Right atrium auricular region (tissue), 2 donors: ENCODE data around the gene IBA57. TPM values are rescaled to one million over a fixed set of nuclear protein-coding genes. Genes with fewer than 3 reads are reported as not detected.

ENCODE experiments used
- DNase-seq: peaks from one replicate; pipeline ENCODE4 v3.0.0-alpha.2; 2019; ENCODE audit warnings: low spot score
- H3K27ac ChIP-seq, 2 donors: fragments of 200-600 bp; sonication (generic); 1 replicate in 1 of 2; 2 replicates in 1 of 2; pipeline ENCODE4 v1.5.1; 2016 to 2019
- H3K27me3 ChIP-seq, 2 donors: fragments of 200-600 bp; sonication (generic); one replicate each; pipeline versions ENCODE4 v1.5.1 to v1.6.0; 2017 to 2019
- H3K36me3 ChIP-seq: fragments of 200-600 bp; sonication (generic); one replicate; pipeline ENCODE4 v1.5.1; 2016
- H3K4me1 ChIP-seq, 2 donors: fragments of 200-600 bp; sonication (generic); one replicate each; pipeline versions ENCODE4 v1.5.1 to v1.6.0; 2017 to 2019
- H3K4me3 ChIP-seq, 2 donors: fragments of 200-600 bp; sonication (generic); 1 replicate in 1 of 2; 2 replicates in 1 of 2; pipeline ENCODE4 v1.5.1; 2017 to 2019; ENCODE audit warnings: mild to moderate bottlenecking in 1 of 2, moderate library complexity in 1 of 2
- H3K9me3 ChIP-seq, 2 donors: fragments of 200-600 bp; sonication (generic); one replicate each; pipeline ENCODE4 v1.5.1; 2019
- total RNA-seq, 2 donors: library from RNA; depleted of rRNA; stranded (reverse); fragments of >200 nt; gene quantifications; one replicate each; pipeline ENCODE4 v1.1.0, GENCODE V29; 2016
- TF ChIP-seq, protein P1 (sequence below), 2 donors: fragments of 200-600 bp; sonication (generic); IDR thresholded peaks; one replicate each; pipeline ENCODE4 v1.5.1; 2019; ENCODE audit warnings: antibody characterized with exemption in 2 of 2

Gene IBA57
- total RNA-seq, 2 donors from 2014 or later, result 6.7 to 7.1 TPM

GRCh38 chr1:228139406-228139930, 26.1 kb upstream of the IBA57 start:
- H3K27ac ChIP-seq, result peak overlapping the region; percentile 93 to 96
- no peaks in the 10 kb centered on the region for H3K36me3 ChIP-seq
- TF ChIP-seq, protein P1, sequence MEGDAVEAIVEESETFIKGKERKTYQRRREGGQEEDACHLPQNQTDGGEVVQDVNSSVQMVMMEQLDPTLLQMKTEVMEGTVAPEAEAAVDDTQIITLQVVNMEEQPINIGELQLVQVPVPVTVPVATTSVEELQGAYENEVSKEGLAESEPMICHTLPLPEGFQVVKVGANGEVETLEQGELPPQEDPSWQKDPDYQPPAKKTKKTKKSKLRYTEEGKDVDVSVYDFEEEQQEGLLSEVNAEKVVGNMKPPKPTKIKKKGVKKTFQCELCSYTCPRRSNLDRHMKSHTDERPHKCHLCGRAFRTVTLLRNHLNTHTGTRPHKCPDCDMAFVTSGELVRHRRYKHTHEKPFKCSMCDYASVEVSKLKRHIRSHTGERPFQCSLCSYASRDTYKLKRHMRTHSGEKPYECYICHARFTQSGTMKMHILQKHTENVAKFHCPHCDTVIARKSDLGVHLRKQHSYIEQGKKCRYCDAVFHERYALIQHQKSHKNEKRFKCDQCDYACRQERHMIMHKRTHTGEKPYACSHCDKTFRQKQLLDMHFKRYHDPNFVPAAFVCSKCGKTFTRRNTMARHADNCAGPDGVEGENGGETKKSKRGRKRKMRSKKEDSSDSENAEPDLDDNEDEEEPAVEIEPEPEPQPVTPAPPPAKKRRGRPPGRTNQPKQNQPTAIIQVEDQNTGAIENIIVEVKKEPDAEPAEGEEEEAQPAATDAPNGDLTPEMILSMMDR (IDR thresholded peaks at IDR 0.05), result no peak
- DNase-seq, result no peak
- no peaks in the 10 kb centered on the region for H3K9me3 ChIP-seq
- peaks cover 0 to 39% of the 10 kb centered on the region in 2 donors for H3K4me1 ChIP-seq
- peak overlapping the region; percentile 88 to 92 for H3K4me3 ChIP-seq
- no peaks in the 10 kb centered on the region for H3K27me3 ChIP-seq

DNA sequence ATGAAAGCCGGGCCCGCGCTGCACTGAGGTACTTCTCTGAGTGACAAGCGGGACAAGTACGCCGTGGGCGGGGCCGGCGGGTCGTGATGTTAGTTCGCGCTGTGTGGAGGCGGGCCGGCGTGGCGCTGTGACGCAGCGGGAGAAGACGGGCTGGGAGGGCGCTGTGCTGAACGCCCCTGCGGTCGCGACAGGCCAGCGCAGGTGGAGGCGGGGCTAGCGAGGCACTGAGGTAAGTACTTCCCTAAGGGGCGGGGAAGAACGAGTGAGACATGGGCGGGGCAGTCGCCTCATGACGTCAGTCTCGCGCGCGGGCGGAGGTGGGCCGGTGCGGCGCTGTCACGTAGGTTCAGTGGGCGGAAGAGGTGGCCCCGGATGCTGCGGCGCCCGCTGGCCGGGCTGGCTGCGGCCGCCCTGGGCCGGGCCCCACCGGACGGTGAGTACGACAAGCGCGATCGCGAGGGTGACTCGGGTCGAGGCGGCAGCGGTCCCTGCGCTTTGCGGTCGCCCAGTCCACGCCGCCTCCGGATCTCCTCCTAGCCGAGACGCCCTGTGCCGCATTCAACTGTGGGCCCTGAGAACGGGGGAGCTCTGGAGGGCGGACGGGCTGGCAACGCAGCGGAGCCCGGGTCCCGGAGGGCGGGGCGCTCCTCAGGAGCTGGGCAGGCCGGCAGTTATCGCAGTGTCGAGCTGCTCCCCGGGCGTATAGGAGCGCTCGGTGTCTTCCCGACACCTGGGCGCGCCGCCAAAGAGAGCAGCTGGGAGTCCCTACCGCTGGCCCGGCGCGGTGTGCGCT, 25.5 kb upstream of the IBA57 start, which contains the start of gene GUK1:
Gene GUK1 (plus strand): TSS at position 349 of the 793 bp plus-strand sequence. CDS start 24 bp downstream, at position 373.
- Histone ChIP-seq H3K27me3 (no peaks in the 10 kb centered on the region), H3K27ac (peak within 1 kb of the TSS; percentile 93 to 96), H3K4me1 (peaks cover 0 to 45% of the 10 kb centered on the region in 2 donors), H3K4me3 (peak within 1 kb of the TSS; percentile 88 to 92), H3K36me3 (no peaks in the 10 kb centered on the region), H3K9me3 (no peaks in the 10 kb centered on the region)
- TF ChIP-seq, protein P1 (IDR thresholded peaks at IDR 0.05), result no peak
- peak; percentile 100 for DNase-seq

- TF ChIP-seq, protein P1 (IDR thresholded peaks at IDR 0.05), result no peak
- no peaks in the 10 kb centered on the region for H3K9me3 ChIP-seq
- H3K4me3 ChIP-seq, result peak overlapping the region; percentile 88 to 92
- no peaks in the 10 kb centered on the region for H3K27me3 ChIP-seq
- H3K4me1 ChIP-seq, result peaks cover 0 to 49% of the 10 kb centered on the region in 2 donors
- DNase-seq, result no peak
- peaks cover 6% of the 10 kb centered on the region for H3K36me3 ChIP-seq
- H3K27ac ChIP-seq, result peak overlapping the region; percentile 93 to 96
These were observed 24.8 kb upstream of the IBA57 start for GRCh38 chr1:228140724-228141225.

DNA sequence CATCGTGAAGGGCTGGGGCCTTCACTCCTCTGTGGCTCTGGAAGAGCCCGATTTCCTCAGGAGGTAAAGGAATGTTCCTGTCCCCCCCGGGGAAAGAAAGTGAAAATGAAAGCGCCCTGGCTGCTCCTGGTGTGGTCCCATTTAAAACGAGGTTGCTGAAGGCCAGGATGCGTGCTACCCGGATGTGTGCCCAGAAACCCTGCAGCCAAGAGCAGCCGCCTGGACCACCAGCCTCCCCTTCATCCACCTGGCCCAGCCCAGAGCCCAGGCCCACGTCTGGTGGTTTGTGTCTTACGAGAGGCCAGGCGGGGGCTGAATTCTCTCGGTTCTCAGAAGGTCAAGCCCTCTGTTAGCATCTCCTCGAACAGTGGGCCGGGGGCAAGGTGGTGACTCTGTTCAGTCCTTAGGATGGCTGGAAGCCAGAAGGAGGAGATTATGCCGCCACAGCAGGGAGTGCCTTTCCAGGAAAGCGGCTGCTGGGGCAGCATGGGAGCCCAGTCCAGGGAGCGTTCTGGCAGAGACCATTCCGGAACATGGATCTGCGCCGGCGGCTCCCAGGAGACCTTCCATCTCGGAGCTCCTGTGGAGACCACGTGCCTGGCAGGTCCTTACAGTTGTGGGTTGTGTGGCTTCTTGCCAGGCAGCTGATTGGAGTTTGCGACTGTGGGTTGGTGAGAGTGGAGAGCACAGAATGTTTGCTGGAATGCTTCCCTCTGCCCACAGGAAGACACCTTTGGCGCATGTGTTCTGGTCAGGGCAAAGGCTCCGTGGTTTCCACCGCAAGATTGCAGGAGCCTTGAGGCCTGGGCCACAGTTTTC, 24.2 kb upstream of the IBA57 start:
- H3K9me3 ChIP-seq, result no peaks in the 10 kb centered on the region
- peaks cover 10% of the 10 kb centered on the region for H3K36me3 ChIP-seq
- H3K27ac ChIP-seq, result peak overlapping the region; percentile 93 to 96
- H3K4me1 ChIP-seq, result peaks cover 0 to 49% of the 10 kb centered on the region in 2 donors
- peak overlapping the region; percentile 88 to 92 for H3K4me3 ChIP-seq
- H3K27me3 ChIP-seq, result no peaks in the 10 kb centered on the region
- no peak for DNase-seq
- TF ChIP-seq, protein P1 (IDR thresholded peaks at IDR 0.05), result no peak

- no peak for DNase-seq
- no peaks in the 10 kb centered on the region for H3K9me3 ChIP-seq
- H3K36me3 ChIP-seq, result peaks cover 18% of the 10 kb centered on the region
- peaks cover 0 to 53% of the 10 kb centered on the region in 2 donors for H3K4me1 ChIP-seq
- TF ChIP-seq, protein P1 (IDR thresholded peaks at IDR 0.05), result no peak
- H3K27ac ChIP-seq, result peak overlapping the region; percentile 20 to 96
- H3K27me3 ChIP-seq, result no peaks in the 10 kb centered on the region
- peak overlapping the region; percentile 88 to 92 for H3K4me3 ChIP-seq
These were observed 23.4 kb upstream of the IBA57 start for GRCh38 chr1:228142155-228142691.
